Epithelial cell of umbilical artery (primary cell): ENCODE measurements around the gene SPANXD. TPM values are rescaled to one million over a fixed set of nuclear protein-coding genes. Genes with fewer than 3 reads are reported as not detected.

Experiments
- total RNA-seq: library from RNA; depleted of rRNA; stranded (reverse); fragments of >200 nt; gene quantifications from 2 replicates; pipeline ENCODE4 v1.2.3, GENCODE V29; 2014

The SPANXD gene, protein sequence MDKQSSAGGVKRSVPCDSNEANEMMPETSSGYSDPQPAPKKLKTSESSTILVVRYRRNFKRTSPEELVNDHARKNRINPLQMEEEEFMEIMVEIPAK
- total RNA-seq = not detected in 2 replicates

DNA sequence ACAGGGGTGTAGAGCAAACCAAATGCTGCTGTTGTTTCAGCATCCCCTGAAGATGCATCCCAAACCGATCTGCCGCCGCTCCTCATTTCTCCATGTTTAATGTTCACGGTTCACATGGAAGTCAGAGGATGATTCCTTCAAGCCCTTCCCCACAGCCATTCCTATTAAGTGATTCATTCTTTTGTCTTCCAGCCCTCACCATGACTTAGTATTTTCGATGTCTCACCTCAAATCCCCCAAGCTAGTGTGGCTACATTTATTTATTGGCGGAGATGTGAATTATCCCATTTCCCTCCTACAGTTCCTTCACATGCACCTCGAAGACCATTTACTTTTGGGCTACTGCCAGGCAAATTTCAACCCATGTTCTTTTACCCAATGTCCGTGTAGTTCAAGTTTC, at the start of gene SPANXD:
Gene SPANXD, minus strand, starts transcription at position 101 of the 400 bp plus-strand sequence. CDS start 334 bp downstream, outside the sequence.

Other genes with a start within 250 kb of the SPANXD start
- not detected in 2 replicates for gene SPANXA1, start 114.0 kb downstream of the SPANXD start, total RNA-seq
- gene SPANXA2, start 109.0 kb downstream of the SPANXD start, total RNA-seq = not detected in 2 replicates
- not detected in 2 replicates for gene MAGEC3, start 139.6 kb upstream of the SPANXD start, total RNA-seq
- not detected in 2 replicates for gene MAGEC1, start 205.2 kb upstream of the SPANXD start, total RNA-seq